Measurements from ENCODE around the gene STAT6.

DNA sequence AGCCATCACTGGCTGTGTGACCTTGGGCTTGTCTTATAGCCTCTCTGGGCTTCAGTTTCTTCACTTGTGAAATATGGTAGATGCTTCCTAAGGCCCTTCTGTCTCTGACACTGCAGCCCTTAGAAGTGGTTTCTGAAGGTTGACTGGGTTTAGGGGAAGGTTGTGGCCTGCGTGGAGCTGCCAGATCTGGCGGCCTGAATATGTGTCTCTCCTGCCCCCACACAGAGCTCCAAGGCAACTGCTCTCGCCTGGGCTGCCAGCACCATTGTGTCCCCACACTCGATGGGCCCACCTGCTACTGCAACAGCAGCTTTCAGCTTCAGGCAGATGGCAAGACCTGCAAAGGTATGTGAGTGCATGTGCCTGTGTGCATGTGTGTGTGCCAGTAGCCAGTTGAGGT is 32.3 kb upstream of the STAT6 start:
- TF ChIP-seq, protein P1, sequence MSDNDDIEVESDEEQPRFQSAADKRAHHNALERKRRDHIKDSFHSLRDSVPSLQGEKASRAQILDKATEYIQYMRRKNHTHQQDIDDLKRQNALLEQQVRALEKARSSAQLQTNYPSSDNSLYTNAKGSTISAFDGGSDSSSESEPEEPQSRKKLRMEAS (IDR thresholded peaks at IDR 0.05; ENCODE audit: low read depth, low read length): no peak
- TF ChIP-seq FOXK2 (IDR thresholded peaks at IDR 0.05) (no peak), RCOR1 (conservative IDR thresholded peaks at IDR 0.05; ENCODE audit: low read depth, low read length) (no peak)
